Measurements from ENCODE around the gene NR1H2.

NR1H2 gene

GRCh38 chr19:50406156-50406820 is 30.0 kb downstream of the NR1H2 start:
- Histone ChIP-seq H3K27ac (ENCODE audit: low read depth, low read length) (no peak overlapping the region), H3K9ac (ENCODE audit: low read length) (no peak overlapping the region), H3K4me1 (ENCODE audit: control insufficient read depth, insufficient read depth, low read length) (no peaks in the 10 kb centered on the region), H3K27me3 (ENCODE audit: control insufficient read depth, insufficient read depth, low read length) (no peaks in the 10 kb centered on the region), H3K4me3 (ENCODE audit: low read length) (no peak overlapping the region), H3K36me3 (ENCODE audit: control insufficient read depth, insufficient read depth, low read length) (peaks cover 4% of the 10 kb centered on the region)

- peaks cover 4% of the 10 kb centered on the region for H3K36me3 ChIP-seq (ENCODE audit: control insufficient read depth, insufficient read depth, low read length)
- no peak overlapping the region for H3K4me3 ChIP-seq (ENCODE audit: low read length)
- H3K27ac ChIP-seq (ENCODE audit: low read depth, low read length): no peak overlapping the region
Measured at GRCh38 chr19:50406829-50407228, 30.6 kb downstream of the NR1H2 start.

GRCh38 chr19:50409347-50409746 is 33.1 kb downstream of the NR1H2 start:
- Histone ChIP-seq H3K4me3 (ENCODE audit: low read length) (no peak overlapping the region), H3K27me3 (ENCODE audit: control insufficient read depth, insufficient read depth, low read length) (no peaks in the 10 kb centered on the region), H3K4me1 (ENCODE audit: control insufficient read depth, insufficient read depth, low read length) (no peaks in the 10 kb centered on the region), H3K36me3 (ENCODE audit: control insufficient read depth, insufficient read depth, low read length) (peaks cover 2% of the 10 kb centered on the region), H3K9ac (ENCODE audit: low read length) (no peak overlapping the region), H3K27ac (ENCODE audit: low read depth, low read length) (no peak overlapping the region)

More at GRCh38 chr19:50406829-50407228, 30.6 kb downstream of the NR1H2 start:
- no peak overlapping the region for H3K9ac ChIP-seq (ENCODE audit: low read length)
- H3K4me1 ChIP-seq (ENCODE audit: control insufficient read depth, insufficient read depth, low read length): no peaks in the 10 kb centered on the region
- no peaks in the 10 kb centered on the region for H3K27me3 ChIP-seq (ENCODE audit: control insufficient read depth, insufficient read depth, low read length)

GRCh38 chr19:50410109-50410508 is 33.9 kb downstream of the NR1H2 start:
- Histone ChIP-seq H3K4me1 (ENCODE audit: control insufficient read depth, insufficient read depth, low read length) (no peaks in the 10 kb centered on the region), H3K4me3 (ENCODE audit: low read length) (no peak overlapping the region), H3K36me3 (ENCODE audit: control insufficient read depth, insufficient read depth, low read length) (peaks cover 2% of the 10 kb centered on the region), H3K27ac (ENCODE audit: low read depth, low read length) (no peak overlapping the region), H3K9ac (ENCODE audit: low read length) (no peak overlapping the region), H3K27me3 (ENCODE audit: control insufficient read depth, insufficient read depth, low read length) (no peaks in the 10 kb centered on the region)

- no peaks in the 10 kb centered on the region for H3K4me1 ChIP-seq (ENCODE audit: control insufficient read depth, insufficient read depth, low read length)
- H3K9ac ChIP-seq (ENCODE audit: low read length): no peak overlapping the region
- H3K27ac ChIP-seq (ENCODE audit: low read depth, low read length): no peak overlapping the region
- peaks cover 2% of the 10 kb centered on the region for H3K36me3 ChIP-seq (ENCODE audit: control insufficient read depth, insufficient read depth, low read length)
- H3K4me3 ChIP-seq (ENCODE audit: low read length): no peak overlapping the region
- no peaks in the 10 kb centered on the region for H3K27me3 ChIP-seq (ENCODE audit: control insufficient read depth, insufficient read depth, low read length)
Measured at GRCh38 chr19:50412419-50412818, 36.2 kb downstream of the NR1H2 start.

GRCh38 chr19:50413096-50413495 is 36.8 kb downstream of the NR1H2 start:
- H3K9ac ChIP-seq (ENCODE audit: low read length): no peak overlapping the region
- no peaks in the 10 kb centered on the region for H3K4me1 ChIP-seq (ENCODE audit: control insufficient read depth, insufficient read depth, low read length)
- H3K4me3 ChIP-seq (ENCODE audit: low read length): no peak overlapping the region
- no peak overlapping the region for H3K27ac ChIP-seq (ENCODE audit: low read depth, low read length)
- peaks cover 2% of the 10 kb centered on the region for H3K36me3 ChIP-seq (ENCODE audit: control insufficient read depth, insufficient read depth, low read length)
- no peaks in the 10 kb centered on the region for H3K27me3 ChIP-seq (ENCODE audit: control insufficient read depth, insufficient read depth, low read length)

- H3K4me1 ChIP-seq (ENCODE audit: control insufficient read depth, insufficient read depth, low read length): no peaks in the 10 kb centered on the region
- peaks cover 4% of the 10 kb centered on the region for H3K27me3 ChIP-seq (ENCODE audit: control insufficient read depth, insufficient read depth, low read length)
- H3K4me3 ChIP-seq (ENCODE audit: low read length): no peak overlapping the region
- peaks cover 2% of the 10 kb centered on the region for H3K36me3 ChIP-seq (ENCODE audit: control insufficient read depth, insufficient read depth, low read length)
- no peak overlapping the region for H3K27ac ChIP-seq (ENCODE audit: low read depth, low read length)
- no peak overlapping the region for H3K9ac ChIP-seq (ENCODE audit: low read length)
Measured at GRCh38 chr19:50413531-50413930, 37.3 kb downstream of the NR1H2 start.

- H3K27me3 ChIP-seq (ENCODE audit: control insufficient read depth, insufficient read depth, low read length): peaks cover 14% of the 10 kb centered on the region
- no peaks in the 10 kb centered on the region for H3K4me1 ChIP-seq (ENCODE audit: control insufficient read depth, insufficient read depth, low read length)
- H3K27ac ChIP-seq (ENCODE audit: low read depth, low read length): no peak overlapping the region
- H3K4me3 ChIP-seq (ENCODE audit: low read length): no peak overlapping the region
- no peak overlapping the region for H3K9ac ChIP-seq (ENCODE audit: low read length)
- H3K36me3 ChIP-seq (ENCODE audit: control insufficient read depth, insufficient read depth, low read length): no peaks in the 10 kb centered on the region
Measured at GRCh38 chr19:50414864-50415660, 38.8 kb downstream of the NR1H2 start.

GRCh38 chr19:50415661-50416033 is 39.4 kb downstream of the NR1H2 start:
- no peaks in the 10 kb centered on the region for H3K36me3 ChIP-seq (ENCODE audit: control insufficient read depth, insufficient read depth, low read length)
- H3K27me3 ChIP-seq (ENCODE audit: control insufficient read depth, insufficient read depth, low read length): peaks cover 14% of the 10 kb centered on the region
- no peak overlapping the region for H3K27ac ChIP-seq (ENCODE audit: low read depth, low read length)
- no peak overlapping the region for H3K9ac ChIP-seq (ENCODE audit: low read length)
- H3K4me1 ChIP-seq (ENCODE audit: control insufficient read depth, insufficient read depth, low read length): no peaks in the 10 kb centered on the region
- H3K4me3 ChIP-seq (ENCODE audit: low read length): no peak overlapping the region

- Histone ChIP-seq H3K36me3 (ENCODE audit: control insufficient read depth, insufficient read depth, low read length) (no peaks in the 10 kb centered on the region), H3K27me3 (ENCODE audit: control insufficient read depth, insufficient read depth, low read length) (peaks cover 17% of the 10 kb centered on the region), H3K4me1 (ENCODE audit: control insufficient read depth, insufficient read depth, low read length) (no peaks in the 10 kb centered on the region), H3K4me3 (ENCODE audit: low read length) (no peak overlapping the region), H3K27ac (ENCODE audit: low read depth, low read length) (no peak overlapping the region), H3K9ac (ENCODE audit: low read length) (no peak overlapping the region)
Measured at GRCh38 chr19:50416034-50416977, 40.0 kb downstream of the NR1H2 start.

GRCh38 chr19:50417111-50418081 is 41.1 kb downstream of the NR1H2 start:
- Histone ChIP-seq H3K36me3 (ENCODE audit: control insufficient read depth, insufficient read depth, low read length) (no peaks in the 10 kb centered on the region), H3K4me1 (ENCODE audit: control insufficient read depth, insufficient read depth, low read length) (no peaks in the 10 kb centered on the region), H3K9ac (ENCODE audit: low read length) (no peak overlapping the region), H3K27me3 (ENCODE audit: control insufficient read depth, insufficient read depth, low read length) (peaks cover 17% of the 10 kb centered on the region), H3K4me3 (ENCODE audit: low read length) (no peak overlapping the region), H3K27ac (ENCODE audit: low read depth, low read length) (no peak overlapping the region)

Measured in rectal smooth muscle tissue (tissue), 1 donor.